ENCODE measurements around the gene SLC19A1. TPM values are rescaled to one million over a fixed set of nuclear protein-coding genes. Genes with fewer than 3 reads are reported as not detected.

The SLC19A1 gene
- total RNA-seq, 1 donor from 2014 or later = 4.5 TPM

DNA sequence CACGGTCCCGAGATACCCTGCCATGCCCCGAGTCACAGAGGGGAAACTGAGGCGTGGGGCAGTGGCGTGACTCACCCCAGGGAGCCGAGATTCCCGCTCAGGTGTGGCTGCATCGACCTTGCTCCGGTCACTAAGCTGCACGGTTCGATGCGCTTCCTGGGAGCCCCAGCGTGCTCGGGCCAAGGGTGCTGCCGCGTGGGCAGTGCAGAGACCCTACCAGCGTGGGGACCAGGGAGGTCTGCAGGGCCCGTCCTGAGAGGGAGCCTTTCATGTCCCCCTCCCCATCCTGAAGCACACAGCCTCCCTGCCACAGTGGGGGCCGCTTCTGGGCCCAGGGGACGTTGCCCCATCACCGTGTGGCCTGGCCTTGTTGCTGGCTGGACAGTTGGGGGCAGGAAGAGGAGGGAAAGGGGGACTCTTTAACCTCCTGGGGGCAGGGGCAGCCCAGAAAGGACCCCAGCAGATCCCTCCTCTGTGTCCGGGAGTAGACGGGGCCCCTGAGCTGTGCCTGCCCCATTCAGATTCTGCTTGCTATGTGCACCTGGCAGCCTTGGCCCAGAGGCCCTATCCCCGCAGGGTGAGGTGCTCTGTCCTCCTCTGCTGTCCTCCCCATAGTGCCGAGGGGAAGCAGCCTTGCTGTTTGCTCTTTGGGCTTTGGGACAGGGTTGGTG, 84.9 kb downstream of the SLC19A1 start:
- Histone ChIP-seq H3K4me3 (ENCODE audit: low read depth, low read length) (no peak overlapping the region), H3K27me3 (ENCODE audit: control insufficient read depth, insufficient read depth, low read length) (no peaks in the 10 kb centered on the region), H3K36me3 (ENCODE audit: control insufficient read depth, insufficient read depth, low read length) (no peaks in the 10 kb centered on the region)
- FAIRE-seq = no peak
- DNase-seq (ENCODE audit: low read depth) = no peak
- no peak for TF ChIP-seq CTCF (IDR thresholded peaks at IDR 0.05; ENCODE audit: insufficient read depth, low read length, severe bottlenecking)

GRCh38 chr21:45456584-45457160, 85.6 kb downstream of the SLC19A1 start:
- H3K4me3 ChIP-seq (ENCODE audit: low read depth, low read length) = no peak overlapping the region
- FAIRE-seq (no peak), DNase-seq (ENCODE audit: low read depth) (no peak)
- TF ChIP-seq CTCF (IDR thresholded peaks at IDR 0.05; ENCODE audit: insufficient read depth, low read length, severe bottlenecking) = no peak
- H3K27me3 ChIP-seq (ENCODE audit: control insufficient read depth, insufficient read depth, low read length) = no peaks in the 10 kb centered on the region
- H3K36me3 ChIP-seq (ENCODE audit: control insufficient read depth, insufficient read depth, low read length) = no peaks in the 10 kb centered on the region

DNA sequence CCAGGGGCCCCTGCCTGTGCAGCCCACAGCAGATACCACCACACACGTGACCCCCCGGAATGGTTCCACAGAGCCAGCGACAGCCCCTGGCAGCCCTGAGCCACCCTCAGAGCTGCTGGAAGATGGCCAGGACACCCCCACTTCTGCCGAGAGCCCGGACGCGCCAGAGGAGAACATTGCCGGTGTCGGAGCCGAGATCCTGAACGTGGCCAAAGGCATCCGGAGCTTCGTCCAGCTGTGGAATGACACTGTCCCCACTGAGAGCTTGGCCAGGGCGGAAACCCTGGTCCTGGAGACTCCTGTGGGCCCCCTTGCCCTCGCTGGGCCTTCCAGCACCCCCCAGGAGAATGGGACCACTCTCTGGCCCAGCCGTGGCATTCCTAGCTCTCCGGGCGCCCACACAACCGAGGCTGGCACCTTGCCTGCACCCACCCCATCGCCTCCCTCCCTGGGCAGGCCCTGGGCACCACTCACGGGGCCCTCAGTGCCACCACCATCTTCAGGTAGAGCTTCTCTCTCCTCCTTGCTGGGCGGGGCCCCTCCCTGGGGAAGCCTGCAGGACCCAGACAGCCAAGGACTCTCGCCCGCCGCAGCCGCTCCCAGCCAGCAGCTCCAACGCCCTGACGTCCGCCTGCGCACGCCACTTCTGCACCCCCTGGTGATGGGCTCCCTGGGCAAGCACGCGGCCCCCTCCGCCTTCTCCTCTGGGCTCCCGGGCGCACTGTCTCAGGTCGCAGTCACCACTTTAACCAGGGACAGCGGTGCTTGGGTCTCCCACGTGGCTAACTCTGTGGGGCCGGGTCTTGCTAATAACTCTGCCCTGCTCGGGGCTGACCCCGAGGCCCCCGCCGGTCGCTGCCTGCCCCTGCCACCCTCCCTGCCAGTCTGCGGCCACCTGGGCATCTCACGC, 86.3 kb downstream of the SLC19A1 start:
- no peak overlapping the region for H3K4me3 ChIP-seq (ENCODE audit: low read depth, low read length)
- no peaks in the 10 kb centered on the region for H3K27me3 ChIP-seq (ENCODE audit: control insufficient read depth, insufficient read depth, low read length)
- DNase-seq (ENCODE audit: low read depth) = no peak
- no peaks in the 10 kb centered on the region for H3K36me3 ChIP-seq (ENCODE audit: control insufficient read depth, insufficient read depth, low read length)
- no peak for TF ChIP-seq CTCF (IDR thresholded peaks at IDR 0.05; ENCODE audit: insufficient read depth, low read length, severe bottlenecking)
- FAIRE-seq = no peak

GRCh38 chr21:45454926-45455673, 87.1 kb downstream of the SLC19A1 start:
- peak; percentile 30 for DNase-seq (ENCODE audit: low read depth)
- TF ChIP-seq CTCF (IDR thresholded peaks at IDR 0.05; ENCODE audit: insufficient read depth, low read length, severe bottlenecking) = no peak
- Histone ChIP-seq H3K27me3 (ENCODE audit: control insufficient read depth, insufficient read depth, low read length) (no peaks in the 10 kb centered on the region), H3K36me3 (ENCODE audit: control insufficient read depth, insufficient read depth, low read length) (no peaks in the 10 kb centered on the region), H3K4me3 (ENCODE audit: low read depth, low read length) (peak overlapping the region; percentile 5)
- no peak for FAIRE-seq

DNA sequence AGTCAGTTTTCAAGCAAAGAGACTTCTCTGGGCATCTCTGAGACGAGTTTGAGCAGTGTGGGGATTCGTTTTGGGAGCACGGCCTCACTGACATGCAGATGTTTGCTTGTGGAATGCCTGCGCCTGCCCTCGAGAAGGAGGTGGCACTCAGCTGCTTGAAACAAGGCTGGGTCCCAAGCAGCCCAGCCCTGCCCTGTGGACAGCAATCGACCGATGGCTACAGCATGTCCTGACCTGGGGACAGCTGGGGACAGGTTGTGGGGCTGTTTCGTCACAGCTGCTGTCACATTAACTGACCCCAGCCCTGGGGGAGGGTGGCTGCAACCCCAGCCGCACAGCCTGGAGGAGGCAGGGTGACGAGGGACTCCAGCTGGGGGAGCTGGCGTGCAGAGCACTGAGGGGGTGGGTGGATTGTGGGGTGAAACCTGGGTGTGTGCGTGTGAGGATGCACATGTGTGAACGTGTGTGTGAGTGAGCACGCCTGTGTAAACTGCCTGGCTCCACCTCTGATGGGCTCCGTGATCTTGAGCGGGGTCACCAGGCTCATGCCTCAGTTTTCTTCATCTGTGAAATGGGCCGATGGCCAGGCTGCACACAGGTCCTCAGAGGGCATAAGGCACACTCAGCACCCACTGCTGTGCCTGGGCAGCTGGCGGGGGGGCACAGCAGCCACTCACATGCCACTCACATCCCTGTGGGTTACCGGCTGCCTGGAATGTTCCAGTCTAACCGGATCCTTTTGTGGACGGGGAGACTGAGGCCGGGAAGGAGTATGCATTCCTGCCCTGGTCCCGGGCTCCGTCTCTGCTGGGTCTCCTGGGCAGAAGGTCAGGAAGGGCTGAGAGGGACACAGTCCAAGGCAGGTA, 87.9 kb downstream of the SLC19A1 start:
- Histone ChIP-seq H3K36me3 (ENCODE audit: control insufficient read depth, insufficient read depth, low read length) (no peaks in the 10 kb centered on the region), H3K4me3 (ENCODE audit: low read depth, low read length) (no peak overlapping the region), H3K27me3 (ENCODE audit: control insufficient read depth, insufficient read depth, low read length) (no peaks in the 10 kb centered on the region)
- DNase-seq (ENCODE audit: low read depth) = peak; percentile 47
- TF ChIP-seq CTCF (IDR thresholded peaks at IDR 0.05; ENCODE audit: insufficient read depth, low read length, severe bottlenecking) = peak; percentile 14
- no peak for FAIRE-seq

All from bronchial epithelial cell (primary cell).